Tibial artery (tissue), 4 donors: Measurements from ENCODE around the gene TLE2.
"Not testable (repeated sequence)": the region's sequence is repeated elsewhere in the genome, so short reads cannot be mapped to it uniquely, and the experiment has no call there.

Experiments used
- DNase-seq, 2 donors: peaks; one replicate each; pipeline ENCODE4 v3.0.0-alpha.2; 2019
- H3K27ac ChIP-seq, 2 donors: fragments of 200-600 bp; sonication (generic) in 1 of 2; 1 replicate in 1 of 2; 2 replicates in 1 of 2; pipeline ENCODE4 v1.5.1; 2018 to 2019; ENCODE audit warnings: mild to moderate bottlenecking in 1 of 2
- H3K27me3 ChIP-seq, 2 donors: fragments of 200-600 bp; sonication (generic) in 1 of 2; one replicate each; pipeline versions ENCODE4 v1.5.1 to v1.6.0; 2016 to 2019
- H3K36me3 ChIP-seq, 3 donors: fragments of 200-600 bp; sonication (generic) in 2 of 3; one replicate each; pipeline ENCODE4 v1.5.1; 2016 to 2019; ENCODE audit warnings: mild to moderate bottlenecking in 2 of 3
- H3K4me1 ChIP-seq, 4 donors: fragments of 200-600 bp; sonication (generic) in 2 of 4; 1 replicate in 3 of 4; 2 replicates in 1 of 4; pipeline ENCODE4 v1.5.1; 2016 to 2019
- H3K4me3 ChIP-seq, 2 donors: fragments of 200-600 bp; sonication (generic) in 1 of 2; 1 replicate in 1 of 2; 2 replicates in 1 of 2; pipeline ENCODE4 v1.5.1; 2018 to 2019; ENCODE audit warnings: mild to moderate bottlenecking in 2 of 2
- H3K9me3 ChIP-seq, 3 donors: fragments of 200-600 bp; sonication (generic) in 1 of 3; one replicate each; pipeline ENCODE4 v1.5.1; 2016 to 2019
- CTCF ChIP-seq, 2 experiments: fragments of 200-600 bp in 1 of 2; fragments of 450-650 bp in 1 of 2; IDR thresholded peaks; one replicate each; pipeline ENCODE4 v1.5.1; 2017 to 2019; ENCODE audit warnings: antibody characterized with exemption in 2 of 2, mild to moderate bottlenecking in 1 of 2, moderate library complexity in 1 of 2
- intact Hi-C: fragments of 100-400 bp; cut with DNase I; formaldehyde crosslinking; loops from one replicate; pipeline ENCODE4 v1.15.0; 2023; ENCODE audit warnings: low total_unique reads

The TLE2 gene

GRCh38 chr19:3054265-3054971 lies 25.3 kb upstream of the TLE2 start:
- H3K9me3 ChIP-seq = no peaks in the 10 kb centered on the region
- TF ChIP-seq CTCF (IDR thresholded peaks at IDR 0.05) = no peak
- intact Hi-C loops = no loop called here
- no peak for DNase-seq
- peaks cover 0 to 36% (median 20%) of the 10 kb centered on the region in 4 donors for H3K4me1 ChIP-seq
- H3K27ac ChIP-seq = no peak overlapping the region
- no peak overlapping the region for H3K4me3 ChIP-seq
- H3K36me3 ChIP-seq = peaks cover 21 to 56% (median 48%) of the 10 kb centered on the region in 3 donors
- no peaks in the 10 kb centered on the region for H3K27me3 ChIP-seq

- no peak for TF ChIP-seq CTCF (IDR thresholded peaks at IDR 0.05)
- Histone ChIP-seq H3K4me1 (peaks cover 0 to 33% (median 20%) of the 10 kb centered on the region in 4 donors), H3K4me3 (no peak overlapping the region), H3K27me3 (peaks cover 0 to 3% of the 10 kb centered on the region in 2 donors), H3K36me3 (peaks cover 21 to 50% (median 43%) of the 10 kb centered on the region in 3 donors), H3K27ac (no peak overlapping the region), H3K9me3 (no peaks in the 10 kb centered on the region)
- intact Hi-C loops = no loop called here
- no peak for DNase-seq
Measured at GRCh38 chr19:3053780-3054179, 24.7 kb upstream of the TLE2 start.

DNA sequence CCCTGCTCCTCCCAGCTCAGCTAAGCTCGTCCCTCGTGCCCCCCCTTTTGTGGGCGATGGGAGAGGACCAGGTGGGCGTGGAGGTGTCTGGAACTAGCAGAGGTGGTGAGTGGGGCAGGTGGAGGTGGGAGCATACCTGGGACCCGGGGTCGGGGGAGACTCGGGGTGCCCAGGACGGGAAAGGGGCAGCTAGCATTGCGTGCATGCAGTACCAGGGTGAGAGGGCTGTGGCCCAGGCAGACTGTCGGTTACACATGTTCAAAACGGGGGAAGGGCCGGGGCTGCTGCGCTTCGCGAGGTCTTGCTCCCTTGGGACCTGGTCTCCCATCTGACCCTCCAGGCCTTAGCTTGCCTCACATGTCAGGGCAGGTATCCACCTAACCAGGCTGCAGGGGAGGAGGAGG lies 24.1 kb upstream of the TLE2 start:
- TF ChIP-seq CTCF (IDR thresholded peaks at IDR 0.05) = no peak
- peaks cover 0 to 31% (median 15%) of the 10 kb centered on the region in 4 donors for H3K4me1 ChIP-seq
- intact Hi-C loops = no loop called here
- peaks cover 21 to 44% (median 37%) of the 10 kb centered on the region in 3 donors for H3K36me3 ChIP-seq
- no peak overlapping the region for H3K4me3 ChIP-seq
- no peaks in the 10 kb centered on the region for H3K9me3 ChIP-seq
- H3K27me3 ChIP-seq = peaks cover 0 to 6% of the 10 kb centered on the region in 2 donors
- no peak for DNase-seq
- no peak overlapping the region for H3K27ac ChIP-seq

GRCh38 chr19:3050016-3050415 lies 20.9 kb upstream of the TLE2 start:
- H3K4me3 ChIP-seq, DNase-seq, H3K27me3 ChIP-seq, intact Hi-C loops, H3K9me3 ChIP-seq, H3K27ac ChIP-seq: not testable (repeated sequence)
- H3K4me1 ChIP-seq = peaks cover 0 to 27% (median 10%) of the 10 kb centered on the region in 4 donors
- peaks cover 11 to 21% (median 20%) of the 10 kb centered on the region in 3 donors for H3K36me3 ChIP-seq

DNA sequence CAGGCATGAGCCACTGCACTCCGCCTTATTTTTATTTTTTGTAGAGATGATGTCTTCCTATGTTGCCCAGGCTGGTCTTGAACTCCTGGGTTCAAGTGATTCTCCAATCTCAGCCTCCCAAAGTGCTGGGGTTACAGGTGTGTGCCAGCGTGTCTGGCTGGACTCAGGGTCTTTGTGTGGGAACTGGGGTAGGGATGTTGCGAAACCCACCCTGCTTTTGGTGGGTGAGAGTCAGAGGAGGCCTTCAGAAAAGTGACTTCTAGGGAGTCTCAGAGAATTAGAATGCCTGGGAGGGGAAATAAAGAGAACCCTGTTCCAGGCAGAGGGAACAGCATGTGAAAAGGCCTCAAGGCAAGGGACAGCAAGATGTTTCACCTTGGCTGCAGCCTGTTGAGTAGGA lies 20.0 kb upstream of the TLE2 start:
- TF ChIP-seq CTCF (IDR thresholded peaks at IDR 0.05) = no peak
- H3K27ac ChIP-seq = no peak overlapping the region
- peaks cover 0 to 9% of the 10 kb centered on the region in 2 donors for H3K27me3 ChIP-seq
- no peaks in the 10 kb centered on the region for H3K9me3 ChIP-seq
- intact Hi-C loops = no loop called here
- no peak for DNase-seq
- no peak overlapping the region for H3K4me3 ChIP-seq
- peaks cover 0 to 22% (median 10%) of the 10 kb centered on the region in 4 donors for H3K4me1 ChIP-seq
- H3K36me3 ChIP-seq = peaks cover 9 to 12% (median 11%) of the 10 kb centered on the region in 3 donors

- H3K4me1 ChIP-seq = peaks cover 0 to 22% (median 10%) of the 10 kb centered on the region in 4 donors
- no peak overlapping the region for H3K4me3 ChIP-seq
- no peak overlapping the region for H3K27ac ChIP-seq
- peaks cover 0 to 11% of the 10 kb centered on the region in 2 donors for H3K27me3 ChIP-seq
- no peaks in the 10 kb centered on the region for H3K9me3 ChIP-seq
- no peak for DNase-seq
- no peak for TF ChIP-seq CTCF (IDR thresholded peaks at IDR 0.05)
- intact Hi-C loops = no loop called here
- H3K36me3 ChIP-seq = peaks cover under 1 to 2% (median 1%) of the 10 kb centered on the region in 3 donors
Measured at GRCh38 chr19:3048190-3048533, 19.1 kb upstream of the TLE2 start.
